Chondrocyte (in vitro differentiated cells): ENCODE results near the gene PSMD7. TPM values are rescaled to one million over a fixed set of nuclear protein-coding genes. Genes with fewer than 3 reads are reported as not detected.
A peak's percentile ranks its signal among the peaks of the same experiment; 100 is the strongest.

Source experiments
- DNase-seq: peaks from one replicate; pipeline ENCODE4 v3.0.0; 2021; ENCODE audit warnings: mixed read lengths, low spot score
- H3K27ac Mint-ChIP-seq: one replicate; pipeline ENCODE4 v1.8.0; 2021; ENCODE audit warnings: mild to moderate bottlenecking, moderate library complexity, mixed read lengths; ENCODE audit not compliant: unreplicated experiment
- H3K27me3 Mint-ChIP-seq: 2 replicates; pipeline ENCODE4 v1.8.0; 2021; ENCODE audit warnings: low read depth, mixed read lengths
- H3K36me3 Mint-ChIP-seq: 2 replicates; pipeline ENCODE4 v1.8.0; 2021; ENCODE audit warnings: low read depth, mixed read lengths
- H3K4me1 Mint-ChIP-seq: 2 replicates; pipeline ENCODE4 v1.8.0; 2021; ENCODE audit warnings: low read depth, mild to moderate bottlenecking, mixed read lengths
- H3K4me3 Mint-ChIP-seq: one replicate; pipeline ENCODE4 v1.8.0; 2021; ENCODE audit warnings: mild to moderate bottlenecking, moderate library complexity, mixed read lengths; ENCODE audit not compliant: unreplicated experiment
- H3K9me3 Mint-ChIP-seq: 2 replicates; pipeline ENCODE4 v1.8.0; 2021; ENCODE audit warnings: low read depth, mixed read lengths
- total RNA-seq: library from RNA; stranded (reverse); gene quantifications from 3 replicates; pipeline ENCODE4 v1.2.1, GENCODE V29; 2021
- TF ChIP-seq, protein P1 (sequence below): fragments of 200-600 bp; sonication (generic); IDR thresholded peaks from 2 replicates; pipeline ENCODE4 v1.5.0; 2021; ENCODE audit warnings: antibody characterized with exemption, mild to moderate bottlenecking, moderate library complexity

PSMD7 gene
- total RNA-seq, 1 donor from 2014 or later, result 76.4 TPM

DNA sequence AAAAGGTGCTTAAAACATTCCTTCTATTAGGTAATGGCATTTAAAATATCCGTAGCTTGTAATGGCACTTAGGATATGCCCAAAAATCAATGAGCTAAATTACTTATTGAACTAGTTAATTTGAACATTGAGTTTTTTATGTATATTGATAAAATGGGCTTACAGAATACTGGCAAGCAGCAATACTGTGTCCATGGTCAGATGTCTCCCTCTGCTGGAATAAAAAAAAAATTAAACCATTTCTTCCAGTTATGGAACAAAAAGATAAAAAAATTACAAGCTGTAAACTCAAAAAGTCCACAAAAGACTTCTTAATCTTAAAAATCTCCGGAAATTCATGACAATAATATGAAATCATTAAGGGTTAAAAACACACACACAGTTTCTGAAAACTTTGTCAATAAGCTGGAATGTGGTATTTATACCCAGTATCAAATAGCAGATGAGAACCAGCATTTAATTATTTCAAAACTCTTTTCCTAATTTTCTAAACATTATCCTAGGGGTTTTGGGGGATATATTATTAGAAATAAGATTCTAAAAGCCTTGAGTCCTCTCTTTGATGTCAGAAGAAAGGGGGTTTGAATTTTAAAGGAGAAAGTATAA lies 21.5 kb upstream of the PSMD7 start:
- H3K9me3 Mint-ChIP-seq, result peaks cover 2% of the 10 kb centered on the region
- DNase-seq, result no peak
- TF ChIP-seq, protein P1, sequence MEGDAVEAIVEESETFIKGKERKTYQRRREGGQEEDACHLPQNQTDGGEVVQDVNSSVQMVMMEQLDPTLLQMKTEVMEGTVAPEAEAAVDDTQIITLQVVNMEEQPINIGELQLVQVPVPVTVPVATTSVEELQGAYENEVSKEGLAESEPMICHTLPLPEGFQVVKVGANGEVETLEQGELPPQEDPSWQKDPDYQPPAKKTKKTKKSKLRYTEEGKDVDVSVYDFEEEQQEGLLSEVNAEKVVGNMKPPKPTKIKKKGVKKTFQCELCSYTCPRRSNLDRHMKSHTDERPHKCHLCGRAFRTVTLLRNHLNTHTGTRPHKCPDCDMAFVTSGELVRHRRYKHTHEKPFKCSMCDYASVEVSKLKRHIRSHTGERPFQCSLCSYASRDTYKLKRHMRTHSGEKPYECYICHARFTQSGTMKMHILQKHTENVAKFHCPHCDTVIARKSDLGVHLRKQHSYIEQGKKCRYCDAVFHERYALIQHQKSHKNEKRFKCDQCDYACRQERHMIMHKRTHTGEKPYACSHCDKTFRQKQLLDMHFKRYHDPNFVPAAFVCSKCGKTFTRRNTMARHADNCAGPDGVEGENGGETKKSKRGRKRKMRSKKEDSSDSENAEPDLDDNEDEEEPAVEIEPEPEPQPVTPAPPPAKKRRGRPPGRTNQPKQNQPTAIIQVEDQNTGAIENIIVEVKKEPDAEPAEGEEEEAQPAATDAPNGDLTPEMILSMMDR, result peak; percentile 85
- no peak overlapping the region for H3K27ac Mint-ChIP-seq
- H3K27me3 Mint-ChIP-seq, result peaks cover 39% of the 10 kb centered on the region
- no peak overlapping the region for H3K4me3 Mint-ChIP-seq
- H3K36me3 Mint-ChIP-seq, result peaks cover 5% of the 10 kb centered on the region
- no peaks in the 10 kb centered on the region for H3K4me1 Mint-ChIP-seq

DNA sequence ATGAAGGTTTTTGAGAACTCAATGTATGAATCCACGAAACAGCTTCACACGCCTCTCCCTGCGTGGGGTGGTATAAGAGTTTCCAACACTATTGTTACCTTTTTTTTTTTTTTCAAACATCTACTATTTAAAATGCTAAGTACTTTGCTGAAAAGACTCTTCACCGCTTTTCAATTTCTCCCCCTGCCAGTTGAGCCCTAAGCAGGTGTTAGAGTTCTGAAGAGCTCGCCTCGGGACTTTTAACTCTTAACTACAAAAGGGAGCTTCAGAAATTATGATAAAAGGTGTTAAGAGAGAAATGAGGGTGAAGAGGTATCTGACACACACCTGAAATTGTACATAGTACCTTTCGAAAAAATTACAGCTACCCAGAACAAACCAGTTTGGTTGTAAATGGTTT lies 20.9 kb upstream of the PSMD7 start:
- H3K9me3 Mint-ChIP-seq, result peaks cover 2% of the 10 kb centered on the region
- peaks cover 37% of the 10 kb centered on the region for H3K27me3 Mint-ChIP-seq
- no peak overlapping the region for H3K27ac Mint-ChIP-seq
- H3K36me3 Mint-ChIP-seq, result peaks cover 5% of the 10 kb centered on the region
- no peaks in the 10 kb centered on the region for H3K4me1 Mint-ChIP-seq
- DNase-seq, result no peak
- H3K4me3 Mint-ChIP-seq, result no peak overlapping the region
- TF ChIP-seq, protein P1, result no peak

DNA sequence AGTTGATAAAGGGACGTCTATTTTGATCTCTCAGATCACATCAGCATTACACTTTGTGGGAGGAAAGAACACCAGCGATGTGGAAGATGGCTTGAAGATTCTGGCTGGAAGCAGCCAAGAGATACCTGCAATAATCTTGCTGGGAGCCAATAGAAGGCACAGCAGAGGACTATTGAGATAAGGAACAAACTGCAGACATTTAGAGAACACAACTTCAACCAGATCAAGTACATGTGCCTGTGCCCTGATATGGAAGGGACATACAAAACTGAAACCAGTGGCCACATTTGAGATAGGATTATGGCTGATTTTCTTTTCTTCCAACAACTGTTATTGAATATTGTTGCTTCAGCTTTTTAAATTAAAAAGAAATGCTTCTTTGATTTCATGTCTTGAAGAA lies 18.6 kb upstream of the PSMD7 start:
- TF ChIP-seq, protein P1, result no peak
- DNase-seq, result no peak
- peaks cover 2% of the 10 kb centered on the region for H3K9me3 Mint-ChIP-seq
- H3K36me3 Mint-ChIP-seq, result peaks cover 5% of the 10 kb centered on the region
- no peaks in the 10 kb centered on the region for H3K4me1 Mint-ChIP-seq
- H3K27ac Mint-ChIP-seq, result no peak overlapping the region
- no peak overlapping the region for H3K4me3 Mint-ChIP-seq
- H3K27me3 Mint-ChIP-seq, result peaks cover 31% of the 10 kb centered on the region

DNA sequence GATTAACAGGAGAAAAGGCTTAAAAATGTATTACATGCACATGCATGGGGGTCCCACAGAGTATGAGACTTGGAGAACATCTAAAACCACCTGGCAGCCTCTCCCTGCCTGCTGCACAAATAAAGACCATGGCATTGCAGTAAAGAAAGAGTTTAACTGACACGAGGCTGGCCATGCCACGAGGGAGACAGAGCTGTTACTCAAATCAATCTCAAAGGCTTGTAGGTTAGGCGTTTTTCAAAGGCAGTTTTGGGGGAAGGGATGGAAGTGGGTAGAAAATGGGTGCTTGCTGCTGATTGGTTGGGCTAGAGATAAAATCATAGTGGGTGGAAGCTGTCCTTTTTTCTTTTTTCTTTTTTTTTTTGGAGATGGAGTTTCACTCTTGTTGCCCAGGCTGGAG lies 17.3 kb upstream of the PSMD7 start:
- TF ChIP-seq, protein P1, result no peak
- Mint-ChIP-seq H3K36me3 (peaks cover 5% of the 10 kb centered on the region), H3K4me1 (no peaks in the 10 kb centered on the region), H3K4me3 (no peak overlapping the region), H3K27ac (no peak overlapping the region), H3K9me3 (peaks cover 2% of the 10 kb centered on the region), H3K27me3 (peaks cover 27% of the 10 kb centered on the region)
- no peak for DNase-seq

DNA sequence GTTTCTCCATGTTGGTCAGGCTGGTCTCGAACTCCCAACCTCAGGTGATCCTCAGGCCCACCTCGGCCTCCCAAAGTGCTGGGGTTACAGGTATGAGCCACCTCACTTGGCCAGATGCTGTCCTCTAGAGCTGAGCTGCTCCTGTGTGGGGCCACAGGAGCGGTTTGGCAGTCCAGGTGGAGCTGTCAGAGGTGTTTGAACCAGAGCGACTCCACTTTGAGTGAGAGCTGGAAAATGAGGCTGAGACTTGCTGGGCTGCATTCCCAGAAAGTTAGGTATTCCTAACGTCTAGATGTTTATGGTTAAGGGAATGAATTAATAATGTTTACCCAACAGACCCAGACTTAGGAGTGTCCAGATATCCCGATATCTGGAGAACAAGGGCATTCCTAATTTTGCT lies 16.8 kb upstream of the PSMD7 start:
- no peak overlapping the region for H3K4me3 Mint-ChIP-seq
- no peak for DNase-seq
- no peak overlapping the region for H3K27ac Mint-ChIP-seq
- peaks cover 27% of the 10 kb centered on the region for H3K27me3 Mint-ChIP-seq
- peaks cover 2% of the 10 kb centered on the region for H3K9me3 Mint-ChIP-seq
- H3K36me3 Mint-ChIP-seq, result peaks cover 5% of the 10 kb centered on the region
- TF ChIP-seq, protein P1, result no peak
- no peaks in the 10 kb centered on the region for H3K4me1 Mint-ChIP-seq
